Uterus (tissue), 4 donors: ENCODE results near the gene UCK2. TPM values are rescaled to one million over a fixed set of nuclear protein-coding genes. Genes with fewer than 3 reads are reported as not detected.

Experiments used
- DNase-seq, 2 donors: peaks; one replicate each; pipeline ENCODE4 v3.0.0-alpha.2; 2019 to 2020
- H3K27ac ChIP-seq, 2 donors: fragments of 200-600 bp; sonication (generic); 1 replicate in 1 of 2; 2 replicates in 1 of 2; pipeline ENCODE4 v1.5.1; 2016 to 2018
- H3K27me3 ChIP-seq, 2 donors: fragments of 200-600 bp; sonication (generic); one replicate each; pipeline ENCODE4 v1.5.1; 2018 to 2019; ENCODE audit warnings: control low read depth in 1 of 2
- H3K36me3 ChIP-seq, 2 donors: fragments of 200-600 bp; sonication (generic); one replicate each; pipeline ENCODE4 v1.5.1; 2019; ENCODE audit warnings: control low read depth in 1 of 2
- H3K4me1 ChIP-seq, 2 donors: fragments of 200-600 bp; sonication (generic); one replicate each; pipeline ENCODE4 v1.5.1; 2018 to 2019; ENCODE audit warnings: control low read depth in 1 of 2
- H3K4me3 ChIP-seq, 2 donors: fragments of 200-600 bp; sonication (generic); 1 replicate in 1 of 2; 2 replicates in 1 of 2; pipeline ENCODE4 v1.5.1; 2018 to 2019; ENCODE audit warnings: mild to moderate bottlenecking in 1 of 2
- H3K9me3 ChIP-seq, 2 donors: fragments of 200-600 bp; sonication (generic); one replicate each; pipeline ENCODE4 v1.5.1; 2019; ENCODE audit warnings: control low read depth in 1 of 2
- POLR2A ChIP-seq, 2 donors: fragments of 450-650 bp; IDR thresholded peaks; one replicate each; pipeline ENCODE4 v1.6.1; 2016; ENCODE audit warnings: antibody characterized with exemption in 2 of 2, mild to moderate bottlenecking in 1 of 2, moderate library complexity in 1 of 2
- intact Hi-C: fragments of 100-400 bp; cut with DNase I; formaldehyde crosslinking; loops from one replicate; pipeline ENCODE4 v1.15.1; 2023; ENCODE audit warnings: low total_unique reads
- total RNA-seq, 4 donors: library from RNA; depleted of rRNA in 3 of 4; stranded (reverse); fragments of >200 nt in 3 of 4; gene quantifications; one replicate each; pipeline versions ENCODE4 v1.1.0 to v1.2.4, GENCODE V29; 2014 to 2023
- TF ChIP-seq, protein P1 (sequence below), 4 experiments: fragments of 200-600 bp in 2 of 4; fragments of 450-650 bp in 2 of 4; sonication (generic) in 2 of 4; IDR thresholded peaks; one replicate each; pipeline ENCODE4 v1.5.1; 2016 to 2019; ENCODE audit warnings: antibody characterized with exemption in 4 of 4, mild to moderate bottlenecking in 2 of 4, moderate library complexity in 1 of 4
- donor health status: DM: yes; HTN: yes; CAD: no.

Gene UCK2
- total RNA-seq, 4 donors from 2014 or later, result 3.5 to 34.1 (median 25.7) TPM

DNA sequence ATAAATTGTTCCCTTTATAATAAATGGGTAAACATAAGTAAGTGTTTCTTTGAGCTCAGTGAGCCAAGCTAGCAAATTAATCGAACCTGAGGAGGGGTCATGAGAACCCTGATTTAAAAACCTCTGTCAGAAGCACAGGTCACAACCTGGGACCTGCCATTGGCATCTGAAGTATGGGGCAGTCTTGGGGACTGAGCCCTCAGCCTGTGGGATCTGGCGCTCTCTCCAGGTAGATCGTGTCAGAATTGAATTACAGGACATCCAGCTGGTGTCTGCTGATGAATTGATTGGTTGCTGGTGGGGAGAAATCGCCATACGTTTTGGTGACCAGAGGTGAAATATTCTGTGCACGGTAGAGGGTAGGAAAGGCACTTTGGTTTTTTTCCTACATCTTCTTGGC, 17.5 kb downstream of the UCK2 start:
- H3K27me3 ChIP-seq, result no peaks in the 10 kb centered on the region
- H3K4me3 ChIP-seq, result no peak overlapping the region
- no peaks in the 10 kb centered on the region for H3K4me1 ChIP-seq
- TF ChIP-seq, protein P1, sequence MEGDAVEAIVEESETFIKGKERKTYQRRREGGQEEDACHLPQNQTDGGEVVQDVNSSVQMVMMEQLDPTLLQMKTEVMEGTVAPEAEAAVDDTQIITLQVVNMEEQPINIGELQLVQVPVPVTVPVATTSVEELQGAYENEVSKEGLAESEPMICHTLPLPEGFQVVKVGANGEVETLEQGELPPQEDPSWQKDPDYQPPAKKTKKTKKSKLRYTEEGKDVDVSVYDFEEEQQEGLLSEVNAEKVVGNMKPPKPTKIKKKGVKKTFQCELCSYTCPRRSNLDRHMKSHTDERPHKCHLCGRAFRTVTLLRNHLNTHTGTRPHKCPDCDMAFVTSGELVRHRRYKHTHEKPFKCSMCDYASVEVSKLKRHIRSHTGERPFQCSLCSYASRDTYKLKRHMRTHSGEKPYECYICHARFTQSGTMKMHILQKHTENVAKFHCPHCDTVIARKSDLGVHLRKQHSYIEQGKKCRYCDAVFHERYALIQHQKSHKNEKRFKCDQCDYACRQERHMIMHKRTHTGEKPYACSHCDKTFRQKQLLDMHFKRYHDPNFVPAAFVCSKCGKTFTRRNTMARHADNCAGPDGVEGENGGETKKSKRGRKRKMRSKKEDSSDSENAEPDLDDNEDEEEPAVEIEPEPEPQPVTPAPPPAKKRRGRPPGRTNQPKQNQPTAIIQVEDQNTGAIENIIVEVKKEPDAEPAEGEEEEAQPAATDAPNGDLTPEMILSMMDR (IDR thresholded peaks at IDR 0.05), result no peak
- TF ChIP-seq POLR2A (IDR thresholded peaks at IDR 0.05), result no peak
- no peaks in the 10 kb centered on the region for H3K36me3 ChIP-seq
- no peak overlapping the region for H3K27ac ChIP-seq
- no peak for DNase-seq
- intact Hi-C loops, result no loop called here
- no peaks in the 10 kb centered on the region for H3K9me3 ChIP-seq

DNA sequence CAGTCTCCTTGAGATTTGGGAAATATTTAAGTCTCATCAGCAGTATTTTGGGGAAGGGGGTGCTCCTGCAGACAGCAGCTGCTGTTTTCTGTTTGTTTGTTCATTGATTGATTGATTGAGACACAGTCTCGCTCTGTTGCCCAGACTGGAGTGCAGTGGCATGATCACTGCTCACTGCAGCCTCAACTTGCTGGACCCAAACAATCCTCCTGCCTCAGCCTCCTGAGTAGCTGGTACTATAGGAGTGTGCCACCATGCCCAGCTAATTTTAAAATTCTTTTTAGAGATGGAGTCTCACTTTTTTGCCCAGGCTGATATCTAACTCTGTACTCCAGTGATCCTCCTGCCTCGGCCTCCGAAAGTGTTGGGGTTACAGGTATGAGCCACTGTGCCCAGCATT, 18.2 kb downstream of the UCK2 start:
- no peaks in the 10 kb centered on the region for H3K36me3 ChIP-seq
- no peaks in the 10 kb centered on the region for H3K27me3 ChIP-seq
- no peak for DNase-seq
- H3K4me1 ChIP-seq, result no peaks in the 10 kb centered on the region
- intact Hi-C loops, result no loop called here
- TF ChIP-seq, protein P1 (IDR thresholded peaks at IDR 0.05), result no peak
- TF ChIP-seq POLR2A (IDR thresholded peaks at IDR 0.05), result no peak
- no peaks in the 10 kb centered on the region for H3K9me3 ChIP-seq
- H3K27ac ChIP-seq, result no peak overlapping the region
- H3K4me3 ChIP-seq, result no peak overlapping the region

DNA sequence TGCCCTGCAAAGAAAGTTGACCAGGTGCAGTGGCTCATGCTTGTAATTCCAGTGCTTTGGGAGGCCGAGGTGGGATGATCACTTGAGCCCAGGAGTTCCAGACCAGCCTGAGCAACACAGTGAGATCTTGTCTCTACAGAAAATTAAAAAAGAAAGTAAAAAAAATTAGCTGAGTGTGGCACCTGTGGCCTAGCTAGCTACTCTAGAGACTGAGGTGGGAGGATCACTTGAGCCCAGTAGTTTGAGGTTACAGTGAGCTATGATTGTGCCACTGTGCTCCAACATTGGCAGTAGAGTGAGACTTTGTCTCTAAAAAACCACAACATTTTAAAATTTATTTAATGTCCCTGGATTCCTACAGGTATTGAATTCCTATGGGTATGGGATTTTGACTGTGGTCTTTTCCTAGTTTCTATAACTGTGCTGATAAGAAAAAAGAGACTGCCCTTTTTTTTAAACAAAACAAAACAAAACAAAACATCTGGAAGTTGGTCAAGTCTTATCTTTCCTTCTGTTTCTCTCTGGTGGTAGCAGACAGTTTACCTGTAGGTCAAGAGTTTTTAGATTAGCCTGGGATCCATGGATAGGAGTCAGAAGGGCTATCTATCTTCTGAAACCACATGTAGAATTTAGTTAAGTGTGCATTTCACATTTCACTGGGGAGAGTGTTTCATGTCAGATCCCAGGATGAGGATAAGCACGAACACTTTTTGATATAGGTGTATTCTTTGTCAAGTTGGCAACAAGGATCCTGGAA, 18.8 kb downstream of the UCK2 start:
- Histone ChIP-seq H3K9me3 (no peaks in the 10 kb centered on the region), H3K36me3 (no peaks in the 10 kb centered on the region), H3K27ac (no peak overlapping the region), H3K4me3 (no peak overlapping the region), H3K27me3 (no peaks in the 10 kb centered on the region), H3K4me1 (no peaks in the 10 kb centered on the region)
- no peak for DNase-seq
- TF ChIP-seq POLR2A (IDR thresholded peaks at IDR 0.05), result no peak
- TF ChIP-seq, protein P1 (IDR thresholded peaks at IDR 0.05), result no peak
- intact Hi-C loops, result no loop called here

DNA sequence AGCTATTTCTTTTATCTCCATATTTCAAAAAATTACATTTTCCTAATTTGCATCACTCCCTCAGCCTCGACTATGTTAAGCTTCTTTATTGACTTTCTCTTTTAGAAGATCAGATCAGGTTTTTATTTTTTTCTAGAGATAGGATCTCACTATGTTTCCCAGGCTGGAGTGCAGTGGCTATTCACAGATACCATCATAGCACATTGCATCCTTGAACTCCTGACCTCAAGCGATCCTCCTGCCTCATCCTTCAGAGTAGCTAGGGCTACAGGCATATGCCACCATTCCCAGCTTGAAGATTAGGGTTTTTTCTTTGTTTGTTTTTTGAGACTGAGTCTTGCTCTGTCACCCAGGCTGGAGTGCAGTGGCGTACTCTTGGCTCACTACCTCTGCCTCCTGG, 20.1 kb downstream of the UCK2 start:
- no peaks in the 10 kb centered on the region for H3K4me1 ChIP-seq
- DNase-seq, result no peak
- no peak overlapping the region for H3K27ac ChIP-seq
- intact Hi-C loops, result no loop called here
- no peak overlapping the region for H3K4me3 ChIP-seq
- H3K9me3 ChIP-seq, result no peaks in the 10 kb centered on the region
- H3K27me3 ChIP-seq, result no peaks in the 10 kb centered on the region
- no peak for TF ChIP-seq POLR2A (IDR thresholded peaks at IDR 0.05)
- H3K36me3 ChIP-seq, result no peaks in the 10 kb centered on the region

DNA sequence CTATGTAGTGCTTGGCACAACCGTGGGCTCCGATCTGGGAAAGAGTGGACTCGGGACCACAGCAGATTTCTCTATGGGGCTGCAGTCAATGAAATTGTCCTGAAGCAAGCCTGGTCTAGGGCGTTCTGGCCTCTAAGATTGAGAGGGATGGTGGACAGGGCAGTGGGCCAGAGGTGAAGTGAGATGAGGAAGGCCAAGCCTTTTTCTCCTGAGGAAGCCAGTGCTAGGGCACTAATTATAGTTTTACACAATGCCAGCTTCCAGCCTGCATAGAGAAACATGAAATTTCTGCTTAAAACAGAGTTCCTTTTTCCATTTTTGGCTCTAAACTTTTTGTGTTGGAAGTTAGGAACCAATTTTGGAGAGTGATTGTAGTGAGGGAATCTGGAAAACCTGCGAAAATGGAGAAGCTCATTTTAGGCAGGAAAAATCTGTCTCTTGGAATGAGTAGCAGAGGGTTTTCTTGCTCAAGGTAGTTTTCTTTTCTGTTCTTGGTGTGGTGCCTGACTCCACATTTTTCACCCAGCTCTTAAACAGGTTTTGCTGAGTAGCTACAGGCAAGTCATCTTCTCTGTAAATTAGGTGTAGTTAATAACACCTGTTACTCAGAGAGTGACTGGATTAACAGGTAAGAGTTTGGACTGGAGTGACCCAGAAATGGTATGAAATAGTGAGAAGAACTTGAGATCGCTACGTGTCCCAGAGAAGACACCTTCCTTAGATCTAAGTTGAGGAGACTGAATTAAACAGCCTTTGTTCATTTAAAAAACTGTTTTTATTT, 22.1 kb downstream of the UCK2 start:
- Histone ChIP-seq H3K4me3 (no peak overlapping the region), H3K9me3 (no peaks in the 10 kb centered on the region), H3K27ac (no peak overlapping the region), H3K27me3 (no peaks in the 10 kb centered on the region), H3K4me1 (no peaks in the 10 kb centered on the region), H3K36me3 (no peaks in the 10 kb centered on the region)
- intact Hi-C loops, result no loop called here
- TF ChIP-seq, protein P1 (IDR thresholded peaks at IDR 0.05), result no peak
- no peak for TF ChIP-seq POLR2A (IDR thresholded peaks at IDR 0.05)
- no peak for DNase-seq
